GM19043 (cell line): ENCODE measurements around the gene GAL3ST1.
"Not testable (repeated sequence)": the region's sequence is repeated elsewhere in the genome, so short reads cannot be mapped to it uniquely, and the experiment has no call there.

Experiments
- ATAC-seq: cut with Tn5 transposase; IDR thresholded peaks from one replicate; pipeline ENCODE4 v1.9.1; 2021; ENCODE audit warnings: low read depth; ENCODE audit not compliant: unreplicated experiment

Gene GAL3ST1, protein sequence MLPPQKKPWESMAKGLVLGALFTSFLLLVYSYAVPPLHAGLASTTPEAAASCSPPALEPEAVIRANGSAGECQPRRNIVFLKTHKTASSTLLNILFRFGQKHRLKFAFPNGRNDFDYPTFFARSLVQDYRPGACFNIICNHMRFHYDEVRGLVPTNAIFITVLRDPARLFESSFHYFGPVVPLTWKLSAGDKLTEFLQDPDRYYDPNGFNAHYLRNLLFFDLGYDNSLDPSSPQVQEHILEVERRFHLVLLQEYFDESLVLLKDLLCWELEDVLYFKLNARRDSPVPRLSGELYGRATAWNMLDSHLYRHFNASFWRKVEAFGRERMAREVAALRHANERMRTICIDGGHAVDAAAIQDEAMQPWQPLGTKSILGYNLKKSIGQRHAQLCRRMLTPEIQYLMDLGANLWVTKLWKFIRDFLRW

DNA sequence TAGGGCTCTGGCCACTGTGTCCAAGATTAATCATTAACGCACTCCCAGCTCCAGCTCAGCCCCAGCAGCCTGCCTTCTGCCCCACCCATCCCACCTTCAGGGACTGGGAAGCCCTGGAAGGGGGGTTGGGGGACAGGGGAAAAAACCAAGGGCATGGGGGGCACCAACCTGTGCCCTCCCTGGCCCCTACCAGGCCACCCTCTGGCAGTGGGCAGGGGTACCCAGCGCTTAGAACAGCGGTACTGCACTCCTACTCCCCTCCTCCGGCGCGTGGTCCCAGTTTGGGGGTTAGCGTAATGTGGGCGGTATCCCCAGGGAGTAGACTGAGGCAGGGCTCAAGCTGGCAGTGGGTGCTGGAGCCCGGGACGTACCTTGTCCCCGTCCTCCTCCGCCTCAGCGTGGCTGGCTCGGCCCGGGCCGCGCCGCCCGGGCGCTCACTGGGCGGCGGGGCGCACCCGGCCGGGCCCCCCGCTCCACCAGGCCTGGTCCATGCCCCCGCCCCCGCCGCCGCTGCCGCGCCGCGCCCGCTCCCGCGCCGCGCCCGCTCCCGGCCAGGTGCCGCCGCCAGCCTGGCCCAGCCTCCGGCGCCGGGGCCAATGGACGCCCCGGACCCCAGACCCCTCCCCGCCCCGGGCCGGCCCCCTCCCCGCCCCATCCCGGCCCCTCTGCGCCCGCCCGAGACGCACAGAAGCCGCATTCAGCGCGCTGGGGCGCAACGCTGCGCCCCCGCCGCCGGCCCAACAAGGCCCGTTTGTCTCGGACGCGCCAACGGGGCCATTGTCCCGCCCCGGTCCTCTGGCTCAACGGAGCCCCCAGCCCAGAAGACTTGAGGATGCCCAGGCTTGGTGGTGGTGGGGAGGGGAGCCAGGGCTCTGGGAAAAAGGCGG is at the start of gene GAL3ST1:
GAL3ST1 (minus strand) TSS at position 571 of the 887 bp plus-strand sequence. CDS start 17,273 bp downstream, outside the sequence.
- no peak for ATAC-seq

DNA sequence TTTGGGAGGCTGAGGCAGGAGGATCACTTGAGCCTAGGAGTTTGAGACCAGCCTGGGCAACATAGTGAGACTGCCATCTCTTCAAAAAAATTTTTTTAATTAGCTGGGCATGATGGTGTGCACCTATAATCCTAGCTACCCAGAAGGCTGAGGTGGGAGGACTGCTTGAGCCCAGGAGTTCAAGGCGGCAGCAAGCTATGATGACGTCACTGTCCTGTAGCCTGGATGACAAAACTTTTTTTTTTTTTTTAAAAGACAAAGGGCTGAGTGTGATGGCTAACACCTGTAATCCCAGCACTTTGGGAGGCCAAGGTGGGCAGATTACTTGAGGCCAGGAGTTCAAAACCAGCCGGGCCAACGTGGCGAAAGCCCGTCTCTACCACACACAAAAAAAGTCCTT is 45.4 kb upstream of the GAL3ST1 start:
- not testable (repeated sequence) for ATAC-seq

DNA sequence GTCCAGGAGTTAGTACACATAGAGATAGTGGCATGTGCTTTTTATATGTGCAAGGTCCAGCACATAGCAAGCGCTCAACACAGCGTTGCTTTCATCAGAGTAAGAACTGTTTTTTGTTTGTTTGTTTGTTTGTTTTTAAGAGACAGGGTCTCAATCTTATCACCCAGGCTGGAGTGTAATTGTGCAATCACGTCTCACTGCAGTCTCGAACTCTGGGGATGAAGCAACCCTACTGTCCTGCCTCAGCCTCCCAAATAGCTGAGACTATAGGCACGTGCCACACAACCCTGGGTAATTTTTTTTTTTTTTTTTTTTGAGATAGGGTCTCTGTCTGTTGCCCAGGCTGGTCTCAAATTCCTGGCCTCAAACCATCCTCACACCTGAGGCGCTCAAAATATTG is 43.4 kb upstream of the GAL3ST1 start:
- no peak for ATAC-seq

- ATAC-seq: no peak
Measured at GRCh38 chr22:30615543-30615954, 41.1 kb upstream of the GAL3ST1 start.

- no peak for ATAC-seq
Measured at GRCh38 chr22:30614879-30615278, 40.4 kb upstream of the GAL3ST1 start.

DNA sequence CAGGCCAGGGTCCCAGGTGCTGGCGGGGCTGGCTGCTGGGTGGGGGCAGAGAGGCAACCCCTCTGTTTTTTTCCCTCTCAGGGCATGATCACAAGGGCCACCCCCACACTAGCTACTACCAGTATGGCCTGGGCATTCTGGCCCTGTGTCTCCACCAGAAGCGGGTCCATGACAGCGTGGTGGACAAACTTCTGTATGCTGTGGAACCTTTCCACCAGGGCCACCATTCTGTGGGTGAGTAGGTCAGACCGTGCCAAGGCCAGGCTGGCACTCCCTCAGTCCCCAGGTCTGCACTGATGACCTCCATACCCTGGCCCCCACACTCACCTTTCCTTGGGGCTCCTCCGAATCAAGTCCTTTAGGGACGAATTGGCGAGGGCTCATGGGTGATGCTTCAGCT is 39.8 kb upstream of the GAL3ST1 start:
- ATAC-seq: no peak

- no peak for ATAC-seq
Measured at GRCh38 chr22:30612789-30613188, 38.3 kb upstream of the GAL3ST1 start.

DNA sequence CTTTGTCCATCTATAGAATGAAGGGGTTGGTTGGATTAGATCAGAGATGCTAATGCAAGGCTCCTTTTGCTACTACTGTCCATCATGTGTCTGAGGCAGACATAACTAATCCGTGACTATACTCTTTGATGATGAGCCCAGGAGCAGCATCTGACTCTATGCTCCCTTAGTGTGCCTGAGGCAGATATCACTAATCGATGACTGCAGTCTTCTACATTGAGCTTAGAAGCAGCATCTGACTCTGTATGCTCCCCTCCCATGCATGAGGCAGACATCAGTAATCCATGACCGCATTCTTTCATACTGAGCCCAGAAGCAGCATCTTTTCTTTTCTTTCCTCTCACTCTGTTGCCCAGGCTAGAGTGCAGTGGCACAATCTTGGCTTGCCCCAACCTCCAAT is 36.7 kb upstream of the GAL3ST1 start:
- ATAC-seq: no peak

DNA sequence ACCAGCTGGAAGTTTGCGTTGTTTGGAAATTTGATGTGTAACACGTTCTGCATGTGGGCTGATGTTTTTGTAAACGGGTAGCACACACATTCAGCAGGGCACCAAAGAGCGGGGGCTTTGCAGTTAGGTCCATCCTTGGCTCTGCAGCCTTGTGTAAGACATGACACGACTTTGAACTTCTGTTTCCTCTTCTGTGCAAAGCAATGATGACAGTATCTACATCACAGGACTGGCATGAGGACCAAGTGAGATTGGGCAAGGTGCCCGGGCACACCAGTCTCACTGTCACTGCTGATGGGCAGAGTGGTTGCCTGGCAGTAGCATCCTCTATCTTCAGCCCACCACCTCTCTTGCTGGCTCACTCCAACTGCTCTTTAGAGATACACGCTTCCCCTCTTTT is 35.8 kb upstream of the GAL3ST1 start:
- ATAC-seq: no peak

DNA sequence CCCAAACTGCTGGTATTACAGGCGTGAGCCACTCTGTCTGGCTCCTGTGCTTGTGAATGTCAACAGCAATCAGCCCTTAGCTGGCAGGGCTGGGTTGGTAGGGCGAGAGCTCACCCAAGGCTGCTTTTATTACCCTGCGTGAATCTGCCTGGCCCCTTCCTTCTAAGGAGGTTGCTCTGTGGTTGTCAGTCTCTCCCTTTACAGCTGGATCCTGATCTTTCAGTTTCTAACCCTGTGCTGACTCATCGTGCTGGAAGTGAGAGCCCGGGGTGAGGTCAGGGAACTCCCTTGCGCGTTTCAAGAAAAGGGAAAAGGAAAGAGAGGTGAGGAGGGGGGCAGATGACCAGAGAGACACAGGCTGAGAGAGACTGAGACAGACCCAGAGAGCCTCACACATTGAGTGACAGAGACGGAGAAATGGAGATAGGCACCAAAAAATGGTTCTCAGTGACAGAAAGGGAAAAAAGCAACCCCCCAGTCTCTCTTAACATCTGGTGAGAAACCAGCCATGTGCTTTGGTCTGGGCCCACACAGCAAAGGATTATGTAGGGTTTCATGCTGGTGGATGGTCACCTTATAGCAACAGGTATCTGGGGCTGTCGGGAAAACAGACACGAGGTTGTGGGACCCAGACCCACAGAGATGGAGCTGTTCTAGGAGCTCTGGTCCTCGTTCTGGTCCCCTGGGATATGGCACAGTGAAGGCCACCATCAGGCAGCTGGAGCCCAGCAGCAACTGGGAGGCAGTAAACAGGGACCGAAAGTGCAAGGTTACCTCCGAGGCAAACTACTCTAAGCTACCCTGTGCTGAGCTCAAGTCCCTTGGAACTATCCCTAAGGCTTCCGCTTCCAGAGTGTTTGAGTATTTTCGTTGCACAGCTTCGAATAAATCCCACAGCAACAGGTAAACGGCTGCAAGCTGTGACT is 35.1 kb upstream of the GAL3ST1 start:
- peak; percentile 46 for ATAC-seq

DNA sequence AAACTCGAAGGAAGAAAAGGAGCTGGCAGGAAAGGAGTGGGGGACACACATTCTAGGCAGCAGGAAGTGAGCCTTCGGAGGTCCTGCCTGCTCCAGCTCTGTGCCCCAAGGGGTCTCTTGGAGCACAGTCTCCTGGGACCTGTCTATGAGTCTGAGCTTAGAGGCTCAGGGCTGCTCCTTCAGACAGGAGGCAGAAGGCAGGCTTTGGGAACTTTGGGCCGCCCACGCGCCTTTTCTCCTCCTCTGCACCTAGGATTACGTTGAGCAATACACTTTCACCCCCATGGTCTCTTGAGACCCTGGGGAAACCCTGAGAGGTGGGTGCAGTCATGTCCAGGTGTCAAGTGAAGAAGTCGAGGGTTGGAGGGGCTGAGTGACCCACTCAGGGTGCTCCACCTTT is 33.5 kb upstream of the GAL3ST1 start:
- ATAC-seq: no peak

DNA sequence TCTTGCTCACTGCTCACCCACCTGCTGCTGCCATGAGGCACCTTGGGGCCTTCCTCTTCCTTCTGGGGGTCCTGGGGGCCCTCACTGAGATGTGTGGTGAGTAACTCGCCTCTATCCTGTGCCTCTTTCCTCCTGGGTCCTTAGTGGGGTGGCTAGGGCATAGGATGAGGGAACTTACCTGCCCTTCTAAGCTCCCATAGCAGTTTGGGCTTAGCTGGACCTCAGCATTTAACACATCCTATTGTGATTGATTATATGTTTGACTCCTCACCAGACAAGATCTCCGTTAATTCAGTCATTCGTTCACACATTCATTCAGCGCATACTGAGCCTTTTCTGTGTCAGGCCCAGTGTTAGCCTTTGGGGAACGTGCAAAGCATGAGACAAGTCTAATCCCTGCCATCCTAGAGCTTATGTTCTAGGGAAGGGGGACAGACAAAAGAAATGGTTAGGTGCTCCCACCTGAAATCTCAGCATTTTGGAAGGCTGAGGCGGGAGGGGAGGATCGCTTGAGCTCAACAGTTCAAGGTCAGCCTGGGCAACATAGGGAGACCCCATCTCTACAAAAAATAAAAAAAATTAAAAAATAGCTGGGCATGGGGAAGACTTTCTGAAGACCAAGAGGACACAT is 33.0 kb upstream of the GAL3ST1 start:
- no peak for ATAC-seq

GRCh38 chr22:30606455-30607299 is 32.2 kb upstream of the GAL3ST1 start, which contains the start of gene TCN2:
Gene TCN2 (plus strand): TSS chr22:30607174. CDS start chr22:30607332, 158 bp downstream.
- ATAC-seq: peak; percentile 53

- no peak for ATAC-seq
Measured at GRCh38 chr22:30605449-30606110, 31.1 kb upstream of the GAL3ST1 start.

DNA sequence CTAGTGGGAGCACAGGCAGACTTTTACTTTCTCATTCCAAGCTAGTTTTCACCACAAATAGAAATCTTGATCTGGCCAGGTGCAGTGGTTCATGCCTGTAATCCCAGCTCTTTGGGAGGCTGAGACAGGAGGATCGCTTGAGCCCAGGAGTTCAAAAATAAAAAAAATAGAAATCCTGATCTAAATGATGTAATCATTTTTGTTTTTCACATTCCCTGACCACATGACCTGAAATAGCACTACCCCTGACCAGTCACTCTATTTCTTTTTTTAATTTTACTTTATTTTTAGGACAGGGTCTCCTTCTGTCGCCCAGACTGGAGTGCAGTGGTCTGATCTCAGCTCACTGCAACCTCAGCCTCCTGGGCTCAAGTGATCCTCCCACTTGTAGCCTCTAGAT is 30.3 kb upstream of the GAL3ST1 start:
- no peak for ATAC-seq

GRCh38 chr22:30603801-30604200 is 29.3 kb upstream of the GAL3ST1 start:
- ATAC-seq: no peak

DNA sequence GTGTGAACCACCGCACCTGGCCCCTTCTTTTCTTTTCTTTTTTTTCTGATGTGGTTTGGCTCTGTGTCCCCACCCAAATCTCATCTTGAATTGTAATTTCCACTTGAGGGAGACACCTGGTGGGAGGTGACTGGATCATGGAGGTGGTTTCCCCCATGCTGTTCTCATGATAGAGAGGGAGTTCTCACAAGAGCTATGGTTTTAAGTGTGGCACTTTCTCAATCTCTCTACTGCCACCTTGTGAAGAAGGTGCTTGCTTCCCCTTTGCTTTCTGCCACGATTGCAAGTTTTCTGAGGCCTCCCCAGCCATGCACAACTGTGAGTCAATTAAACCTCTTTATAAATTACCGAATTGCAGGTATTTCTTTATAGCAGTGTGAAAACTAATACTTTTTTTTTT is 27.6 kb upstream of the GAL3ST1 start:
- ATAC-seq: no peak

- ATAC-seq: no peak
Measured at GRCh38 chr22:30601464-30601863, 27.0 kb upstream of the GAL3ST1 start.
